NAMALWA (cell line): ENCODE measurements around the gene ACSS1.

ENCODE experiments used
- DNase-seq: peaks from one replicate; pipeline ENCODE4 v3.0.0-alpha.2; 2015; ENCODE audit warnings: low spot score

Gene ACSS1

GRCh38 chr20:25046181-25046641 is 11.7 kb downstream of the ACSS1 start:
- no peak for DNase-seq

- DNase-seq: no peak
Measured at GRCh38 chr20:25045343-25045712, 12.6 kb downstream of the ACSS1 start.

GRCh38 chr20:25044660-25045342 is 13.1 kb downstream of the ACSS1 start:
- DNase-seq: no peak

GRCh38 chr20:25044261-25044560 is 13.7 kb downstream of the ACSS1 start:
- DNase-seq: no peak

- no peak for DNase-seq
Measured at GRCh38 chr20:25043499-25044260, 14.3 kb downstream of the ACSS1 start.

- DNase-seq: peak; percentile 95
Measured at GRCh38 chr20:25042531-25043498, 15.1 kb downstream of the ACSS1 start.

- no peak for DNase-seq
Measured at GRCh38 chr20:25041813-25042530, 16.0 kb downstream of the ACSS1 start.

GRCh38 chr20:25040438-25040831 is 17.5 kb downstream of the ACSS1 start:
- DNase-seq: no peak

- no peak for DNase-seq
Measured at GRCh38 chr20:25039697-25040437, 18.1 kb downstream of the ACSS1 start.

GRCh38 chr20:25038591-25039015 is 19.3 kb downstream of the ACSS1 start:
- DNase-seq: no peak

- no peak for DNase-seq
Measured at GRCh38 chr20:25038103-25038410, 19.9 kb downstream of the ACSS1 start.

- no peak for DNase-seq
Measured at GRCh38 chr20:25037288-25038102, 20.4 kb downstream of the ACSS1 start.

GRCh38 chr20:25036331-25036936 is 21.5 kb downstream of the ACSS1 start:
- peak; percentile 42 for DNase-seq

- no peak for DNase-seq
Measured at GRCh38 chr20:25035921-25036320, 22.0 kb downstream of the ACSS1 start.

- no peak for DNase-seq
Measured at GRCh38 chr20:25033924-25034300, 24.0 kb downstream of the ACSS1 start.

GRCh38 chr20:25033265-25033923 is 24.5 kb downstream of the ACSS1 start:
- no peak for DNase-seq

GRCh38 chr20:25032478-25033264 is 25.3 kb downstream of the ACSS1 start:
- no peak for DNase-seq

- no peak for DNase-seq
Measured at GRCh38 chr20:25032065-25032477, 25.9 kb downstream of the ACSS1 start.

GRCh38 chr20:25031241-25031640 is 26.7 kb downstream of the ACSS1 start:
- DNase-seq: no peak
